Activated T-cell treated with anti-CD3 and anti-CD28 coated beads for 1 hour (primary cell): Measurements from ENCODE around the gene LMX1B.

ENCODE experiments used
- DNase-seq: peaks from one replicate; pipeline ENCODE4 v3.0.0-alpha.2; 2020; ENCODE audit warnings: low read depth

The LMX1B gene

DNA sequence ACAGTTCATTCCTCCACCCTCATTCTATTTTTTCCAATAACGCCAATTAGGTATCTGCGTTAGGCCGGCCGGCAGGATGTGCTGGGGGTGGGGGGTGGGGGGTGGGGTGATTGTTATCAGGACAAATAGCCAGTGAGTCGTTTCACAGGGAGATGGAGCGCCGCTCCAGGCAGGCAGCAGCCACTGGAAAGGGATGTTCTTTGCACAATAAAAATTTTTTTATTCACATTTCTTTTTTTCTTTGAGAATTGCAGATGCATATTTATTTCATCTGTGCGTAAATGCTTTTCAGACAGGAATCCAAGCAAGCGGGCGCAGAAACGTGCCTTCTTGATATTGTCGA lies 4.1 kb downstream of the LMX1B start:
- no peak for DNase-seq

DNA sequence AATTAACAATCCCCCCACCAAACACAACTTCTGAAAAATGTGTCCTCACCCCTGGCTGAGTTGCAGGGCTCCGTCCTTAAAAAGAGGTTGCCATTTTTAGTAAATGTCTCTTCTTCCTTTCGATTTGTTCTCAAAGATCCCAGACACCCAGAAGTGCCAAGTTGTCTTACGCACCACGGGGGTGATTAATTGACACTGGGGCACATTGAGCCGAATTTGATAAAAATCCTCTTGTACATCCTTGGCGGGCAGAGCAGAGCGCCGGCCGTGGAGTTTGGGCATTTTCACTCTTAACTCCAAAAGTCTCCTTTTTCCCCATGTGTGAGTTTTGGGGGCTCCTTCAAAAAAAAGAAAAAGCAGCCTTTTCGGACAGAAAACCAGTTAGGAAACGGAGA lies 4.5 kb downstream of the LMX1B start:
- DNase-seq: no peak

DNA sequence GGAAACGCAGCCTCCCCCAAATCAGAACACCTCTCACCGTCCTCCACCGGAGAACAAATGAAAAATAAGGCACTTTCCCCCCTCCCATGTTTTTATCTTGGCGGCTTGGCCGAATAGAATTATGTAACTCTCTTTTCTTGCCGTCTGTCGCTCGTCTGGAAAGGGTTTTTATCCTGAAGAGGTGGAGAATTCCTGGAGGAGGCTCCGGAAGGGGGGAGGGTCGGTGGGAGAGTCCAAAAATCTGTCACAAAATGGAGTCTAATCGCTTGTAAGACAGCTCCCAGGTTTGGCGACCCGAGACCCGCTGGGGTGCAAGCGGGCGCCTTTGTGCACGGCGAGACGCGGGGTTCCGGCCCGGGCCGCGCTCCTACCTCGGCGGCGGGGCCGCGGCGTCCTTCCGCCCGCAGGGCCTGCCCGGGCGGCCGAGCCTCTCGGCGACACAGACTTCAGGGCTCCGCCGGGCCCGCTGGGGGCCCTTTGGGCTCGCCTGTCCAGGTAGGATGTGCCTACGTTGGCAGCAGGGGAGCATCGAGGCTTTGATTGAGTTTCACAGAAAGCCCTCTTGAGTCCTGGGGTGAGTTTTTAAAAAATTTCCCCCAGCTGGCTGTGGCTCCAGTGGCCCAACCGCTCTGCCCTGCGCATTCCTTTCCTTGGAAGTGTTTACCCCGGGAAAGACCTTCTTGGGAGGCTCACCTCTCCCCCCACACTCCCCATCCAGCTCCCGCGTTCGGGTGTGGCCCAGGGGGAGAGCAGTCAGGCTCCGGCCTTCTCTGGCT lies 5.0 kb downstream of the LMX1B start:
- DNase-seq: no peak

DNA sequence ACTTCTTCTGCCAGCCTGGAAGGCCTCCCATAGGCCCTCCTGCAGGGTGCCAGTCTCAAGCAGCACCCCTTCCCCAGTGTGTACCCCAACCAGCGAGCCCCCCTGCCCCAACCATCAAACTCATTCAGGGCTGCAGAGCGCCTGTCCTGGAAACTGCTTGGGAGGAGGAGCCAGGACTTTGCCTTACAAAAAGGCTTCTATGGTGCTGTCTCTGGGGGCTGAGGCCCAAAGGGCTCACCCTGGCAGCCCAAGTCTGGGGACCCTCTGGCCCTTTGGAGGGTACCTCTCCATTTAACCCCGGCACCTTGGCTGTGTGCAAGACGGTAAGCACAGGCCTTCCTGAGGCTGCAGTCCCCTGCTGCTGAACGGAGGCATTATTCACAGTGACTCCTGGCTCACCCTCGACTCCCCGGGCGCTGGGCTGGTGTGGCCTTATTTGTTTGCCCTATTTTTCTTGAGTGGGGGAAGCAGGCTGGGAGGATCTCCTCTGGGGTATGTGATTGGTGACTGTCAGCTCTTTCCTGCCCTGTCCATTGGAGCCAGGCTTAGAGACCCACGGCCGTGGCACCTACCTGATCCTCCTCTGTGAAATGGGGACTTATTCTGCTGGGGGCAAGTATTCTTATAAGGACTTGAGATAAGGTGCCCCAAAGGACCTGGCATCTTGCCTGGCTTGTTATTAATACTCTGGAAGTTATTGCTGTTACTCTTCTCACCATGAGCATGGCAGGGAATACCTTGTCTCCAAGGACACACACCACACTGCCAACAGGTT lies 5.8 kb downstream of the LMX1B start:
- no peak for DNase-seq

DNA sequence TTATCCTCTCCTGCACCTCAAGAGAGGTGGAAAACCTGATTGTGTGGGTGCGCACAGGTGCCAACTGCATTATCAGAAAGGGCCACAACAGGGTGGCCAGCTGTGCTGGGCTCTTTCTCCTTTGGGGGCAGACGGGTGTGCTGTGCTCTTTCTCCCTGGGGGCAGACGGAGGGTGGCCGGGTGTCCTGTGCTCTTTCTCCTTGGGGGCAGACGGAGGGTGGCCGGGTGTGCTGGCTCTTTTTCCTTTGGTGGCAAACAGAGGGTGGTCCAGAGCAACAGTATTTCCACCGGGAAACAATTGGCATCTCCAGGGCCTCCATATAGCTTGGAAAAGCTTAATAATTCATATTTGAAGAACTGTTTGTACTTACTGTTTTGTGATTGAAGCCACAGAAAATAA lies 6.8 kb downstream of the LMX1B start:
- DNase-seq: no peak

DNA sequence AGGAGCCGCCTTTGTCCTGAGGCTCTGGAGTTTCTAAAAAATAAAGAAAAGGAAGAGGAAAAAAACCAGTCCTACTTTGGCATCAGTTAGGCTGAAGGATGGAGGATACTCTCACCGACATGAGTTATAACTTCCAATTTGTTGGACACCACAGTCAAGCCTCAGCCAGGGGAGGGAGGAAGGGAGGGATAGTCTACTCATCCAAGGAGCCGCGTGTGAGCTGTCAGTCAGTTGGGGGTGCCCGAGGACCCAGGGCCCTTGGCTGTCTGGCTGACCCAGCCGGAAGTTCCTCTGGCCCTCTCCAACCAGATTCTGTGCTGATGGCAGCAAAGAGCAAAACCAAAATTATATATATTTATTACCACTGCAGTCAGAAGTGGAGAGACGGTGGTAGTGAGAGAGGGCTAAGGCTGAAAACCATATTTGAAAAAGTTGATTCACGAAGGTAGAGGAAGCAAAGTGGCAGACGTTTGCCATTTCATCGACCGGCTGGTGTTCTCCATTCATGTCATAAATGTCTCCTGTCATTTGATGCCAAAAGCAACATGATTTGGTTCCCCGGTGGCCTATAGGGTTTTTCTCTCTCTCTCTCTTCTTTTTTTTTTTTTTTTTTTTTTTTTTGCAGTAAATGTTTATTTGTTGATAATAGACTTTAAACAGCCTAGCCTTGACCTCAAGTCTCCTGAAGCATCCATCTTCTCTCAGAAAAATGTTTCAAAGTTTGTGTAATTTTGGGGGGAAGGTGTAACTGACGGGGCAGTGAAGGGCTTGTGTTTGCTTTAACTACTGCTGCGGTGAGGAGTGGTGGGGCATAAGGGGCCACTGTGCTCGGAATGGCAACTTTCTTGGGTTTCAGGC lies 7.6 kb downstream of the LMX1B start:
- DNase-seq: no peak

DNA sequence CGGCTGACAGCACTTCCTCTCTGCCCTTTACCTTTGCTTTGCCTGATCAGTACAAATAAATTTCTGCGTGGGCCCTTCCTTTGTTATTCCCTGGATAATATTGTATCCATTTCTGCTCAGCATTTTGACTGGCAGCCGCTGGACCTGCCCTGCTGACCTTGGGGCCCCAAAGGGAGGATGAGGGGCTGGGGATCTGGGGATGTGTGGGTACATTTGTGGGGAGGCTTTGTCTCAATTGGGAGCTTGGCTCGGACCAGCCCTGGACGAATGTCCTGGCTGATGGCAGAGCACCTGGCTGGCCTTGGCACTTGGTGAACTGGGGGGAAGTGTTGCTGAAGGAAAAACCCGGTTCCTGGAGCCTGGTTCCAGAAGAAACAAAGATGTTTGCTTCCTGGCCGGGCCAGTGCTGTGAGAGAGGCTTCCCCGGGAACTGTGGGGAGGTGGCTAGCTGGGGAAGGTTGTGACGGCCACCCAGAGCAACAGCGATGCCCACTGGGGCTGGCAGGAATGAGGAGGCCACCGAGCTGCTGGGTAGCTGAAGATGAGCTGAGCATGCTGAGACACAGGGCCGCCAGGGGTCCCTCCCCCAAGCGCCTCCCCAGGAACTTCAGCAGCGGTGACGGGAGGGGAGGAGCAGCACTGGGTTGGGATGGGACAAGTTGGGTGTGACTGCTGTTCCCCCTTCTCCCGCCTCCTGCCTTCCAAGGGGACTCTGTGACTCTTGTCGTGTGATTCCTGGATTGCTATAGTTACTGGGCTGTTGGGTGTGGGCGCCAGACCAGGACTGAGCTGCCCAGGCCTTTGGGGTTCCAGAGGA lies 8.4 kb downstream of the LMX1B start:
- no peak for DNase-seq

DNA sequence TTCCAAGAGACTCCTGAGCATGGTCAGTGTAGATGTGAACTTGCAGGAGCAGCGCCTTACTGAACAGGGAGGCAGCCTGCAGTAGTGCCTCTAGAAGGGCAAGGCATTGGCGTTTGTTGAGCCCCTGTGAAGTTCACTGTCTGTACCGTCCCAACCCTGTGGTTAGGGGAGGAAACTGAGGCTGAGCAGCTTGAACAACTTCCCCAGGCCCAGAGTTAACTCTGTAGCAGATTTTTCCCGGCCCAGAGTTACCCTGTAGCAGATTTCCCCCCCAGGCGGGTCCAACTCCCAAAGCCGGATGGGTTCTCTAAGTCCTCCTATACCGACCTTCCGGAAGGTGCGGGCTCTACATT lies 9.6 kb downstream of the LMX1B start:
- DNase-seq: no peak

DNA sequence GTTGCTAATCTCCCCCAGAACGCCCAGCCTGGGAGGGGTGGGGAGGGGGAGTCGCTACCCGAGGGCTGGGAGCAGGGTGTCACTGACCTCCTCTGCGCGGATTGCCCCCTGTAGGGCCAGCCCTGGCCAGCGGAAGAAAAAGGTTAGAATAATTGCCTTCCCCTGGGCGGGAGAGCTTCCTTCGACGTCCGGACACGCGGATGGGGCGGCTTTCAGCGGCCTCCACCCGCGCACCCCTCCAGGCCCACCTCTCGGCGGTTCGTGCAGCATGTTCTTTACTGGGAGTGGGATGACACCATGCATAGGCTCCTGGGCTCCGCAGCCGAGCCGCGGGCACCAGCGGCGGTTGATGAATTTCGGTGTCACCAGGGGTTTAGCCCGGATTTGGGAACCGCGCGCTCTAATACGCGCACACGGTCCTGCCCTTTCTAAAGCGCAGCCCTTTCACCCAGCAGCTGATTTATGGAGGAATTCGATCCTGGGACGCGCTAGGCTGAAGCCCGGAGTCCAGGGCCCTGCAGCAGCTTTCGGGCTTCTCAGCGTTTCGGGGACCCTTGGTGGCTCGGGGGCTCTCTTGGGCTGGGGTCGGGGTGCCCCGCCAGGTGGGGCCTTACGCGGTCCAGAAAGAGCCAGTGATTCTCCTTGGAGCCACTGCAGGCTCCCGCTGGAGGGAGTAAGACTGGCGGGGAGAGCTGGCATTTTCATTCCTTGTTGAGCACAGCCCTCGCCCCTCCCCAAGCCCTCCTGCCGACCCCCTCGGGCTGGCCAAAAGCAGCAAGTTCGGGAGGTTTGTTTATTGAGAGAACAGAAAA lies 10.1 kb downstream of the LMX1B start:
- no peak for DNase-seq

DNA sequence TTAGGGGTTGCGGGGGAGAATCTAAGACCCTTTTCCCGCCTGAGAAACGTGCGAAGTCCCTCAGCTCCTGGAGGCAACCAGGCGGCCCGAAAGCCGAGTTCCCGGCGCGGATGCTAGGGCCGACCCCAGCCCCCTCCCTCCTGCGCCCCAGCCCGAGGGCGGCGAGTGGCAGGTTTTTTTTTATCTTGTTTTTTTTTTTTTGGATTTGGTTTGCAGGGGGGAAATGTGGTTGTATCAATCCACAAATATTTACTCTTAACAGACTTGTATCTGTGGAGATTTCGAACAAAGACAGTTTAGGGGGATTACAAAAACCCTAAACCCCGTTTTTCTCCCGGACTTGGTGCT lies 10.7 kb downstream of the LMX1B start:
- no peak for DNase-seq

DNA sequence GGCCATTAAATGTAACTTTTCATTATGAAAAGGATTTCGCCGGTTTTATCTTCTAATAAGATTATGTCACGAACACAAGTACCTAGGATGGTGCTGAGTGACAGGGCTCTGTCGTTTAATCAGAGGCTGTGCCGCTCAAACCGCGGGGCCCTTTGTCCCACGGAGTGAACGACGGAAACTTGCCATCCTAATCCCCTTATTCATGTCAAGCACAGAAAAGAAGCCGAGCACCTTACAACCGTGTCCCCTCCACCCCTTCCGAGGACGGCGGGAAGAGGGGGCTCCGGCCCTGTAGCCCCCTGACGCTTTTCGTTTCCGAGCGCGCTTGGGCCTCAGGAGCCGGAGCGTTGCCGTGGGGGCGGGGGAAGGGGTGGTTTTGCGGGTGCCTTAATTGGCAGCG lies 11.2 kb downstream of the LMX1B start:
- DNase-seq: no peak

DNA sequence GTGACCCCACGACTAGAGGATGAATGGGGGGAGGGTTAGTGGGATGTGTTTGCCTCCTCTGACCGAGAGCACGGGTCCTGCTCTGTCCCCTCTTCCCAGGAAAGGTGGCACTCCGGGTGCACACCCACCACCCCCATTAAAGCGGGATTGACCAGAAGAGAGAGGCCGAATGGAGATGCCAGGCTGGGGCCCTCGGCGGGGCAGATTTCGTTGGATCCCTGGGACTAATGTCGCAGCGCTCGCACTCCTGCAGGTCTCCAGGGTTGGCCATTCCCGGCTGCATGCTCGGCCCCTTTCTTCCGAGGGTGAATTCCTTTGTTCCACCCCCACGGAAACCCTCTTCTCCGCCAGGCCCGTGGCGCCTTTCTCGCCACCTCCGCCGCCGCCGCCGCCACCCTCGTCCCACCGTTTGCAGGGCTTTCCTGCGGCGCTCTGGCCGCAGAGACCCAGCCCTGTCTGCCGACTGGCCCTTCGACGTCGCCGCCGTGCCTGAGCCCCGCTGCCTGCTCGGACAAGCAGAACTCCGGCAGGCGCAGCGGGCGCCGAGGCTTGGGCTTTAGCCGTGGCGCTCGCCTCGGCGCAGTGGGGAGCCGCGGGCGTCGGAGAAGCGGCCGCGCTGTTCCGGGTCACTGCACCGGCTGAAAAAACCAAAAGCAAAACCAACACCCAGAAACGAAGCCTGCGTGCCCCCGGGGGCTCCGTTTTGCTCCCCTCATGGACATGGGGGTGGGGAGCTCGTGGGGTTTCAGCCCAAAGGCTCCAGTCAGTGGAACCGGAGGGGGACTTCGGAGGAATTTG lies 11.8 kb downstream of the LMX1B start:
- DNase-seq: no peak

DNA sequence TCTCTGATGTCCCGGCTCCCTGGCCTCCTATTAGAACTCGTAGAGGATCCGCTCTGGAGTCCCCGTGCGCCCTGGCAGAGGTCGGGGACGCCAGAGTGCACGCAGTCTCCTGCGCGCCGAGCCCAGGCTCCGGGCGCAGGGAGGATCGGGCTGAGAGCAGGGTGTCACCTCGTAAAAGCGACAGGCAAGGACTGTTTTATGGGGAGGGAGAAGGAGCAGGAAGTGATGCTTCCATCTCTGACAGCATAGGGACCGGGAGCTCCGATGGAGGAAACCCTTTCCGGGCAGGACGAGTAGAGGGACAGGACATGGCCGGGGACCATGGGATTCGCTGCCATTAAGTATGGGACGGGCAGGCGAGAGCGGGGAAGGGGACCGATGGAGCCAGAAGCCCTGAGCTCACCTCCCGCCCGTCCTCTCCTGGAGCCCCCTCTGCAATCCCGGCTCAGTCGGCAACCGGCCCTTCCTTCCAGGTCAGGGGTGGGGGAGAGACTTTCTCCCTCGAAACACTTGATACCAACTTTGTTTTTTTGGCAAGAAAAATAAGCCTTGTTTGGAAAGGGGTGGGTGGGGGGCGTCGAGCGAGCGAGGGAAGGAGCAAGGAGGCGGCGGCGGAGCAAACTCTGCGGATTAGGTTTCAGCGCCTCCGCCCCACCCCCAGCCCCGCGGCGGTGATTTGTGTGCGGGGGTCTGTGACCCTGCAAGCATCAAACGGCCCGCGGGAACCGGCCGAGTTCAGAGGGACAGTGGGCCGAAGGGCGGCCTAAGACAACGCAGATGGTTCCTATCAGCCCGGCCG lies 12.6 kb downstream of the LMX1B start:
- DNase-seq: no peak

DNA sequence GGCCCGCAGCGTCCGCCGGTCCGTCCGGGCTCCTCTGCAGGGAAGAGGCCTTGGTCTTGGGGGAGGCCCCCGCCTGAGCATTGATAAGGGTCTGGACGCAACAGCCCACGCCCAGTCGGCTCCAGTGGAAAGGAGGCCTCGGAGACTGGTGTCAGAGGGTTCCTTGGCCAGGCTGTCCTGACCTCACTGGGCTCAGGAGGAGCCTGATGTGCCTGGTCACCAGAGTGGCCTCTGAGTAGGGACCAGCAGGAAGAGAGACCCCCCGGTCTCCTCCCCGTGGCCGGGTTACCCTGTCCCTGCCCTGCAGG lies 13.2 kb downstream of the LMX1B start:
- no peak for DNase-seq

DNA sequence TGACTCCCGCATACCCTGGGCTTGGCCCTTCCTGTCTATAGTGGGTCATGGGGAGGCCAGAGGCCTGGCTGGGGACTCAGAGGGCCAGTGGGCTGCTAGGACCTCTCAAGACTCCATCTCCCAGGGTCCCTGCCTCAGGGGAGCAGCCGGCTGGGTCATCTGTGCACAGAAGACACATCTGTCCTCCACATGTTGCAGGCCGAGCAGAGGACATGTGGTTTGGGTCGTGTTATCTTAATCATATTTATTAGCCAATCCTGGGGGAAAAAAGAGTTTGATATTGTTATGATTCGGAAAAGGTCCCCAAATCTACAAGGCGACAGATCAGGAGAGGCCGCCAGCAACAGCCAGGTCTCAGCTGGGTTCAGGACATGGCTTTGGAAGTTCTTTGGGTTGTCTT lies 14.4 kb downstream of the LMX1B start:
- no peak for DNase-seq

DNA sequence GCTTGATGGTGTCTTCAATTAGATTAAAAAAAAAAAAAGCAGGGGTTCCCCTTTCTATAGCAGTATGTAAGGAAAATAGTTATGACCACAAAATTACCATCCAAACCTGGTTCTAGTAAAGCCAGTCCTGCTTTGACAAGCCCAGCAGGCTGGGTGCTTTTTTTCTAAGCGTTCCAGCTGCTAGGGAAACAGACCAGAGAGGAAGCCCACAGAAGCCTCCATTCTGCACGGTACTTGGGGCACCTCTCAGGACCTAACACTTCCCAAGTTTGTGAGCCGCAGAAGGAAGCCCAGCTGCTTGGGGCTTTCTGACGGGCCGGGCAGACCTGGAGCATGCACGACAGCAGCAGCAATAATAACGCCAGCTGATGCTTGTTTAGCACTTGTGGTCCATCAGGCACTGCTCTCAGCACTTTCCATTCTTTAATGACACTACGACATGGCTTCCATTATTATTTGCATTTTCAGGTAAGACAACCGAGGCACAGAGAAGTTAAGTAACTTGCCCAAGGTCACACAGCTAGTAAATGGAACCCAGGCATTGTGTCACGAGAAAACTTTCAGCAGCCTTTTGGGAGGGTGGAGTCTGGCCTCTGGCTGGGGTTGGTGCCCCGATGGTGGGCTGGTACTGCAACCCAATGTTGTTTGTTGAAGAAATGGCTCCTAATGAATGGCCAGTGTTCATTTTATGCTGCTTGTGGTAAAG lies 15.4 kb downstream of the LMX1B start:
- DNase-seq: no peak

DNA sequence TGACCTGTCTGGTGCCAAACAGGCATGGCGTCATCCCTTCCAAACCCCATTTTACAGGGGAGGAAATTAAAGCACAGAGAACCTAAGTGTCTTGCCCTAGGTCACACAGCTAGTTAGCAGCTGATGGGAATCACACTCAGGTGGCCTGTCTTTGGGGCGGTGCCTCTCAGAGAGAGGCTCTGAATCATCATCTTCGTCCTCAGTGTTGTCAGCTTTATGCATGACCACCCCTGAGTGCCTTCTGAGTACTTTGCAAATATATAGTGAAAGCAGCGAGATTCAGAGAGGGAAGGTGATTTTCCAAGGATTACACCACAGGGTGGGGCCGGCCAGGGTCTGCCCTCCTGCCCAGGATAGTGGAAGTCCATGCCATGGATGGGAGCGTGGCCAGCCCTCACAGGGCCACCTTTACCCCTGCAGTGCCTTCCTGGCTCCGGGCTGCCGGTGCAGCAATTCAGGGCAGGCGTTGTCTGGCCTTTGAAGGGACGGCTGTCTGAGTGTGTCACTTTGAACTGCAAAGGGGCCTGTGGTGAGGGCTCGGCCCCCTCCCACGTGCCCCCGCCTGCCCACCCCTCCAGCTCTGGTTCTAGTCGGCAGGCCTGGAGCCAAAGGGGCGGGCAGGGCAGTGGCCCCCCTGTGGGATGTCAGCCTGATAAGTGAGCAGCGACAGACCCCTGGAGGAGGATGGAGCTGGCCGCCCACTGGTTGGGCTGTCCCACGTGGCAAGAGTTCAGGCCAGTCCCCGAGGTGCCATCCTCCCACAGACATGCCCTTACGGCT lies 16.9 kb downstream of the LMX1B start:
- no peak for DNase-seq

DNA sequence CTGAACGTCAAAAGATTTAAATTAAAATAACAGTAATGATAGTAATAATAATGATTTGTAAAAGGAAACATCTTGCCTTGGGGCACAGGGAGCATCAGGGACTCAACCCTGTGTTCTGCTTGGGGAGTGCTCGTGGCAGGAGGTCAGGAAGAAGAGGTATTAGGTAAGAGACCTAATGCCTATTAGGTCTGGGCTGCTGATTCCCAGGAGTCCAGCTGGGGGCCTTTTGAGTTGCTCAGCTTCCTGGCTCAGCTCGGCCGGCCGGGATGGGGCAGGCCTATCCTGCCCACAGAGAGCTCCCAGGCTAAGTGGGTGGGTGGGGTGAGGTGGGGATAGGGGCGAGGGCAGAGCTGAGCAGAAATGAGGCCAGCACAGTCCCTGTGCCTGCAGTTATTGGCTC lies 17.5 kb downstream of the LMX1B start:
- no peak for DNase-seq
